HCT116 (cell line): ENCODE measurements around the gene SLC1A1. TPM values are rescaled to one million over a fixed set of nuclear protein-coding genes. Genes with fewer than 3 reads are reported as not detected.

Source experiments
- ATAC-seq: fragments of 200-7000 bp; cut with Tn5 transposase; 2 replicates; pipeline ENCODE4 v1.9.1; 2020; ENCODE audit warnings: mild to moderate bottlenecking, moderate library complexity
- BruUV-seq: library from RNA; stranded (reverse); fragments of 400-500 nt; replicated peaks from 2 replicates; lab custom pipeline; 2021; lab: Mats Ljungman, UMichigan
- CTCF ChIA-PET: fragments of 300-600 bp; sonication (Branson Sonifier 250); formaldehyde crosslinking; loops from one replicate; lab custom pipeline; 2021; ENCODE audit warnings: antibody characterized with exemption; lab: Charles Lee
- POLR2A ChIA-PET: fragments of 300-600, 350-600 bp; sonication (Branson Sonifier 250); formaldehyde crosslinking; loops from one replicate; lab custom pipeline; 2021; ENCODE audit warnings: antibody characterized with exemption; lab: Charles Lee
- RAD21 ChIA-PET, 2 experiments: fragments of 300-600 bp; sonication (Branson Sonifier 250); formaldehyde crosslinking; loops; one replicate each; lab custom pipeline; 2023; ENCODE audit warnings: low total read pairs in 2 of 2; ENCODE audit not compliant: uncharacterized antibody in 2 of 2, unreplicated experiment in 2 of 2, low non-redundant PET in 1 of 2; lab: Charles Lee
- DNase-seq: peaks from one replicate; pipeline ENCODE4 v3.0.0-alpha.2; 2010; ENCODE audit warnings: low read depth, low spot score
- H2AFZ ChIP-seq: fragments of 200-600 bp; shearing (Covaris generic), sonication (generic); 2 replicates; pipeline ENCODE4 v1.6.1; 2017; ENCODE audit warnings: low read depth, mixed run types, mixed read lengths, antibody characterized with exemption, low read length; ENCODE audit not compliant: poor library complexity, severe bottlenecking
- H3K27ac ChIP-seq: 2 replicates; pipeline ENCODE4 v1.5.1; 2012; ENCODE audit warnings: low read depth, low read length
- H3K27me3 ChIP-seq: fragments of 200-600 bp; sonication (generic); 2 replicates; pipeline ENCODE4 v1.6.1; 2016; ENCODE audit warnings: mixed run types, low read length, mixed read lengths; ENCODE audit not compliant: insufficient read depth
- H3K36me3 ChIP-seq, 2 experiments: fragments of 200-500 bp in 1 of 2; fragments of 200-600 bp in 1 of 2; sonication (Bioruptor generic) in 1 of 2; sonication (generic) in 1 of 2; 2 replicates each; pipeline versions ENCODE4 v1.5.1 to v1.6.1; 2014 to 2016; ENCODE audit warnings: low read length in 2 of 2, inconsistent platforms in 1 of 2, mixed read lengths in 1 of 2, mixed run types in 1 of 2; ENCODE audit not compliant: insufficient read depth in 2 of 2, control insufficient read depth in 1 of 2
- H3K4me1 ChIP-seq, 2 experiments: fragments of 200-600 bp in 1 of 2; sonication (generic) in 1 of 2; 2 replicates each; pipeline versions ENCODE4 v1.5.1 to v1.6.1; 2012 to 2017; ENCODE audit warnings: low read length in 2 of 2, inconsistent platforms in 1 of 2, mild to moderate bottlenecking in 1 of 2, mixed read lengths in 1 of 2, mixed run types in 1 of 2, moderate library complexity in 1 of 2; ENCODE audit not compliant: insufficient read depth in 2 of 2, control insufficient read depth in 1 of 2
- H3K4me2 ChIP-seq: fragments of 200-600 bp; sonication (generic); 2 replicates; pipeline ENCODE4 v1.6.1; 2017; ENCODE audit warnings: mixed run types, low read length, mixed read lengths
- H3K4me3 ChIP-seq, 2 experiments: fragments of 200-600 bp in 1 of 2; sonication (generic) in 1 of 2; replicated peaks in 1 of 2; 2 replicates each; pipeline ENCODE4 v1.5.1; 2011 to 2016; ENCODE audit warnings: low read length in 2 of 2, control low read depth in 1 of 2, low read depth in 1 of 2, mild to moderate bottlenecking in 1 of 2, mixed read lengths in 1 of 2, mixed run types in 1 of 2
- H3K79me2 ChIP-seq: fragments of 200-600 bp; sonication (generic); 2 replicates; pipeline ENCODE4 v1.6.1; 2017; ENCODE audit warnings: mild to moderate bottlenecking, mixed run types, low read length, moderate library complexity, mixed read lengths; ENCODE audit not compliant: insufficient read depth
- H3K9ac ChIP-seq: fragments of 200-600 bp; sonication (generic); 2 replicates; pipeline ENCODE4 v1.6.1; 2016; ENCODE audit warnings: low read length, mixed read lengths
- H3K9me2 ChIP-seq: fragments of 200-600 bp; sonication (generic), shearing (Covaris generic); 2 replicates; pipeline ENCODE4 v1.6.1; 2017; ENCODE audit warnings: mixed run types, mild to moderate bottlenecking, moderate library complexity; ENCODE audit not compliant: insufficient read depth
- H3K9me3 ChIP-seq, 2 experiments: fragments of 200-500 bp in 1 of 2; fragments of 200-600 bp in 1 of 2; sonication (Bioruptor generic) in 1 of 2; sonication (generic) in 1 of 2; 2 replicates each; pipeline ENCODE4 v1.6.1; 2014 to 2017; ENCODE audit warnings: low read length in 2 of 2, mixed read lengths in 2 of 2, inconsistent platforms in 1 of 2, low read depth in 1 of 2, mild to moderate bottlenecking in 1 of 2, mixed run types in 1 of 2, moderate library complexity in 1 of 2; ENCODE audit not compliant: control insufficient read depth in 1 of 2, insufficient read depth in 1 of 2
- H4K20me1 ChIP-seq: fragments of 200-600 bp; sonication (generic), shearing (Covaris generic); 2 replicates; pipeline ENCODE4 v1.6.1; 2017; ENCODE audit warnings: mixed run types, mild to moderate bottlenecking, moderate library complexity; ENCODE audit not compliant: insufficient read depth
- ATF3 ChIP-seq: IDR thresholded peaks from 2 replicates; pipeline ENCODE4 v1.6.1; 2012
- CBX3 ChIP-seq: IDR thresholded peaks from 2 replicates; pipeline ENCODE4 v1.6.1; 2012; ENCODE audit warnings: low read depth
- CEBPB ChIP-seq: IDR thresholded peaks from 2 replicates; pipeline ENCODE4 v1.6.1; 2012; ENCODE audit warnings: low read depth
- EZH2 ChIP-seq: fragments of 200-600 bp; sonication (generic); IDR thresholded peaks from 2 replicates; pipeline ENCODE4 v1.6.1; 2017; ENCODE audit warnings: antibody characterized with exemption, mixed run types
- FOSL1 ChIP-seq: IDR thresholded peaks from 2 replicates; pipeline ENCODE4 v1.6.1; 2012; ENCODE audit warnings: low read depth
- POLR2AphosphoS5 ChIP-seq: IDR thresholded peaks from 2 replicates; pipeline ENCODE4 v1.6.1; 2011; ENCODE audit warnings: mild to moderate bottlenecking, low read depth, low read length, moderate library complexity
- SP1 ChIP-seq: IDR thresholded peaks from 2 replicates; pipeline ENCODE4 v1.6.1; 2012; ENCODE audit warnings: low read depth
- TCF7L2 ChIP-seq: IDR thresholded peaks from 2 replicates; pipeline ENCODE4 v1.7.0; 2011; ENCODE audit warnings: borderline replicate concordance, inconsistent platforms; ENCODE audit not compliant: insufficient read depth, insufficient read length; ENCODE audit errors: extremely low read depth
- ZBTB33 ChIP-seq: IDR thresholded peaks from 2 replicates; pipeline ENCODE4 v1.6.1; 2011; ENCODE audit warnings: mild to moderate bottlenecking, low read length, moderate library complexity; ENCODE audit not compliant: insufficient replicate concordance; ENCODE audit errors: extremely low read depth
- ZNF274 ChIP-seq: fragments of 200-500 bp; sonication (Bioruptor generic); IDR thresholded peaks from 2 replicates; pipeline ENCODE4 v1.6.1; 2014; ENCODE audit warnings: mild to moderate bottlenecking, low read depth, low read length, inconsistent platforms
- intact Hi-C: fragments of 100-400 bp; cut with micrococcal nuclease; formaldehyde crosslinking; loops from 2 replicates; pipeline ENCODE4 v1.10.0; 2022
- total RNA-seq: library from RNA; stranded (reverse); gene quantifications from one replicate; pipeline ENCODE4 v1.2.1, GENCODE V29; 2021; ENCODE audit not compliant: unreplicated experiment

The SLC1A1 gene
- total RNA-seq, 1 experiment from 2014 or later: 6.8 TPM

- no peaks in the 10 kb centered on the region for H3K79me2 ChIP-seq
- H3K27me3 ChIP-seq: no peaks in the 10 kb centered on the region
- intact Hi-C loops: no loop called here
- ATAC-seq: no peak
- H2AFZ ChIP-seq: no peak overlapping the region
- DNase-seq: no peak
- H3K9me2 ChIP-seq: no peaks in the 10 kb centered on the region
- RAD21 ChIA-PET: no interaction called here
- H4K20me1 ChIP-seq: no peaks in the 10 kb centered on the region
- no peak overlapping the region for H3K27ac ChIP-seq
- TF ChIP-seq FOSL1: no peak
- TF ChIP-seq SP1: no peak
- no peak for TF ChIP-seq ZNF274
- TF ChIP-seq TCF7L2: no peak
- TF ChIP-seq ZBTB33: no peak
- no peak for TF ChIP-seq ATF3
- TF ChIP-seq CEBPB: no peak
- no peak for TF ChIP-seq CBX3
- TF ChIP-seq POLR2AphosphoS5: no peak
- no peak for TF ChIP-seq EZH2
- no TSS peak for BruUV-seq
- H3K4me3 ChIP-seq: no peak overlapping the region
- H3K9ac ChIP-seq: no peak overlapping the region
- POLR2A ChIA-PET: no interaction called here
- H3K4me2 ChIP-seq: no peak overlapping the region
- H3K36me3 ChIP-seq: no peaks in the 10 kb centered on the region
- CTCF ChIA-PET: no interaction called here
- no peaks in the 10 kb centered on the region for H3K4me1 ChIP-seq
- no peaks in the 10 kb centered on the region for H3K9me3 ChIP-seq
These were observed 25.7 kb downstream of the SLC1A1 start for GRCh38 chr9:4515958-4516375.
